Measurements from ENCODE around the gene TTLL5. TPM values are rescaled to one million over a fixed set of nuclear protein-coding genes. Genes with fewer than 3 reads are reported as not detected.
A peak's percentile ranks its signal among the peaks of the same experiment; 100 is the strongest.

The TTLL5 gene
- total and polyA plus RNA-seq, 7 donors, result 4.8 to 36.6 (median 17.9) TPM

GRCh38 chr14:75832621-75833297 is 171.7 kb downstream of the TTLL5 start:
- Histone ChIP-seq H3K27me3 (no peaks in the 10 kb centered on the region), H3K27ac (peak overlapping the region in 3 of 4 donors; percentile 31 to 58 (median 52)), H3K9me3 (no peaks in the 10 kb centered on the region), H3K4me1 (peaks cover 0 to 25% (median 15%) of the 10 kb centered on the region in 4 donors), H3K4me3 (no peak overlapping the region), H3K36me3 (no peaks in the 10 kb centered on the region)
- 17 to 72% methylated on average over 10 of the region's 10 CpGs for WGBS, 2 donors
- no peak for DNase-seq
- intact Hi-C loops (cut with DNase I), result no loop called here
- TF ChIP-seq POLR2A (IDR thresholded peaks at IDR 0.05) (no peak), POLR2AphosphoS5 (IDR thresholded peaks at IDR 0.05) (no peak), EP300 (IDR thresholded peaks at IDR 0.05) (no peak)

- intact Hi-C loops (cut with DNase I), result no loop called here
- TF ChIP-seq POLR2AphosphoS5 (IDR thresholded peaks at IDR 0.05) (no peak), POLR2A (IDR thresholded peaks at IDR 0.05) (no peak), EP300 (IDR thresholded peaks at IDR 0.05) (no peak), CTCF (IDR thresholded peaks at IDR 0.05) (no peak)
- H3K4me1 ChIP-seq, result peaks cover 0 to 25% (median 15%) of the 10 kb centered on the region in 4 donors
Observed at GRCh38 chr14:75833326-75834020, 172.4 kb downstream of the TTLL5 start.

GRCh38 chr14:75835156-75835725 is 174.2 kb downstream of the TTLL5 start:
- H3K4me1 ChIP-seq, result peaks cover 0 to 25% (median 15%) of the 10 kb centered on the region in 4 donors
- no peaks in the 10 kb centered on the region for H3K9me3 ChIP-seq
- no peak overlapping the region for H3K4me3 ChIP-seq
- TF ChIP-seq POLR2A (IDR thresholded peaks at IDR 0.05) (no peak), EP300 (IDR thresholded peaks at IDR 0.05) (no peak)
- no peaks in the 10 kb centered on the region for H3K36me3 ChIP-seq
- intact Hi-C loops (cut with DNase I), result no loop called here
- no peak for DNase-seq
- no peaks in the 10 kb centered on the region for H3K27me3 ChIP-seq
- no peak overlapping the region for H3K27ac ChIP-seq

More at GRCh38 chr14:75833326-75834020, 172.4 kb downstream of the TTLL5 start:
- Histone ChIP-seq H3K27ac (peak overlapping the region in 3 of 4 donors; percentile 31 to 58 (median 52)), H3K27me3 (no peaks in the 10 kb centered on the region), H3K36me3 (no peaks in the 10 kb centered on the region), H3K9me3 (no peaks in the 10 kb centered on the region), H3K4me3 (no peak overlapping the region)
- no peak for DNase-seq
- 64 to 86% methylated on average over 2 of the region's 2 CpGs for WGBS, 2 donors

GRCh38 chr14:75835737-75836136 is 174.7 kb downstream of the TTLL5 start:
- Histone ChIP-seq H3K36me3 (no peaks in the 10 kb centered on the region), H3K27ac (no peak overlapping the region), H3K4me1 (peaks cover 0 to 25% (median 15%) of the 10 kb centered on the region in 4 donors), H3K4me3 (no peak overlapping the region), H3K9me3 (no peaks in the 10 kb centered on the region), H3K27me3 (no peaks in the 10 kb centered on the region)
- intact Hi-C loops (cut with DNase I), result no loop called here
- DNase-seq, result no peak
- WGBS, 2 donors, result 95 to 98% methylated on average over 1 of the region's 1 CpG
- TF ChIP-seq POLR2AphosphoS5 (IDR thresholded peaks at IDR 0.05), result no peak
- no peak for TF ChIP-seq EP300 (IDR thresholded peaks at IDR 0.05)
- no peak for TF ChIP-seq POLR2A (IDR thresholded peaks at IDR 0.05)
- no peak for TF ChIP-seq CTCF (IDR thresholded peaks at IDR 0.05)

GRCh38 chr14:75837151-75837787 is 176.2 kb downstream of the TTLL5 start:
- no peak for TF ChIP-seq EP300 (IDR thresholded peaks at IDR 0.05)
- no peak for TF ChIP-seq POLR2A (IDR thresholded peaks at IDR 0.05)
- no peak for TF ChIP-seq POLR2AphosphoS5 (IDR thresholded peaks at IDR 0.05)
- H3K4me3 ChIP-seq, result no peak overlapping the region
- WGBS, 2 donors, result 91 to 97% methylated on average over 3 of the region's 3 CpGs
- no peaks in the 10 kb centered on the region for H3K36me3 ChIP-seq
- H3K9me3 ChIP-seq, result no peaks in the 10 kb centered on the region
- no peak overlapping the region for H3K27ac ChIP-seq
- intact Hi-C loops (cut with DNase I), result no loop called here
- no peak for DNase-seq
- no peaks in the 10 kb centered on the region for H3K27me3 ChIP-seq
- H3K4me1 ChIP-seq, result peaks cover 0 to 14% (median 6%) of the 10 kb centered on the region in 4 donors

GRCh38 chr14:75840911-75841310 is 179.9 kb downstream of the TTLL5 start:
- 95 to 97% methylated on average over 5 of the region's 5 CpGs for WGBS, 2 donors
- no peak for TF ChIP-seq EP300 (IDR thresholded peaks at IDR 0.05)
- TF ChIP-seq CTCF (IDR thresholded peaks at IDR 0.05), result no peak
- TF ChIP-seq POLR2AphosphoS5 (IDR thresholded peaks at IDR 0.05), result no peak
- no peak for TF ChIP-seq POLR2A (IDR thresholded peaks at IDR 0.05)
- intact Hi-C loops (cut with DNase I), result no loop called here
- no peaks in the 10 kb centered on the region for H3K36me3 ChIP-seq
- H3K4me1 ChIP-seq, result peaks cover 0 to 26% (median 8%) of the 10 kb centered on the region in 4 donors
- no peaks in the 10 kb centered on the region for H3K27me3 ChIP-seq
- no peak for DNase-seq
- H3K4me3 ChIP-seq, result no peak overlapping the region
- H3K27ac ChIP-seq, result no peak overlapping the region
- H3K9me3 ChIP-seq, result no peaks in the 10 kb centered on the region
